Fibroblast of lung (primary cell): ENCODE data around the gene WDR20. TPM values are rescaled to one million over a fixed set of nuclear protein-coding genes. Genes with fewer than 3 reads are reported as not detected.

Experiments
- DNase-seq, 2 donors: peaks; one replicate each; pipeline versions ENCODE4 v3.0.0 to v3.0.0-alpha.2; 2010; ENCODE audit warnings: low read depth in 2 of 2
- H2AFZ ChIP-seq: 2 replicates; pipeline ENCODE4 v1.5.1; 2012; ENCODE audit warnings: low read length, control low read depth, inconsistent platforms
- H3K27ac ChIP-seq: 2 replicates; pipeline ENCODE4 v1.5.1; 2011; ENCODE audit warnings: low read length, control low read depth; ENCODE audit not compliant: insufficient read depth
- H3K27me3 ChIP-seq: 2 replicates; pipeline ENCODE4 v1.5.1; 2011; ENCODE audit warnings: mild to moderate bottlenecking, low read length; ENCODE audit not compliant: control insufficient read depth, insufficient read depth
- H3K36me3 ChIP-seq: 2 replicates; pipeline ENCODE4 v1.5.1; 2011; ENCODE audit warnings: low read length; ENCODE audit not compliant: control insufficient read depth, insufficient read depth
- H3K4me1 ChIP-seq: 2 replicates; pipeline ENCODE4 v1.5.1; 2011; ENCODE audit warnings: low read length; ENCODE audit not compliant: control insufficient read depth, insufficient read depth; ENCODE audit errors: extremely low read depth
- H3K4me2 ChIP-seq: 2 replicates; pipeline ENCODE4 v1.5.1; 2011; ENCODE audit warnings: low read length, control low read depth; ENCODE audit not compliant: insufficient read depth; ENCODE audit errors: extremely low read depth
- H3K4me3 ChIP-seq, 4 experiments: fragments of 200-600 bp in 1 of 4; sonication (generic) in 1 of 4; replicated peaks in 1 of 4; 2 replicates each; pipeline ENCODE4 v1.5.1; 2011 to 2016; ENCODE audit warnings: low read length in 4 of 4, low read depth in 3 of 4, mild to moderate bottlenecking in 3 of 4, control low read depth in 2 of 4, inconsistent platforms in 1 of 4, mixed read lengths in 1 of 4; ENCODE audit not compliant: insufficient read depth in 1 of 4; ENCODE audit errors: control extremely low read depth in 1 of 4
- H3K79me2 ChIP-seq: 2 replicates; pipeline ENCODE4 v1.5.1; 2012; ENCODE audit warnings: mild to moderate bottlenecking, low read length, inconsistent platforms; ENCODE audit not compliant: control insufficient read depth, insufficient read depth
- H3K9ac ChIP-seq: 2 replicates; pipeline ENCODE4 v1.5.1; 2011; ENCODE audit warnings: mild to moderate bottlenecking, low read length, control low read depth; ENCODE audit not compliant: insufficient read depth
- H3K9me3 ChIP-seq: 2 replicates; pipeline ENCODE4 v1.5.1; 2012; ENCODE audit warnings: low read depth, low read length; ENCODE audit not compliant: control insufficient read depth, insufficient read depth
- H4K20me1 ChIP-seq: 2 replicates; pipeline ENCODE4 v1.5.1; 2011; ENCODE audit warnings: low read length; ENCODE audit not compliant: control insufficient read depth, insufficient read depth; ENCODE audit errors: extremely low read depth
- EZH2 ChIP-seq: IDR thresholded peaks from 2 replicates; pipeline ENCODE4 v1.5.1; 2012; ENCODE audit warnings: low read length, control low read depth, mild to moderate bottlenecking; ENCODE audit errors: missing control alignments
- polyA plus RNA-seq, 2 donors: library from polyadenylated mRNA; depleted of rRNA in 1 of 2; stranded (reverse) in 1 of 2; unstranded in 1 of 2; fragments of >200 nt; gene quantifications; 2 replicates each; pipeline ENCODE4 v1.2.1, GENCODE V29; 2011 to 2012; ENCODE audit warnings: missing spikeins in 1 of 2
- total RNA-seq: library from RNA; depleted of rRNA; stranded (reverse); fragments of >200 nt; gene quantifications from 2 replicates; pipeline ENCODE4 v1.2.1, GENCODE V29; 2014
- TF ChIP-seq, protein P1 (sequence below), 2 donors: IDR thresholded peaks in 1 of 2; conservative IDR thresholded peaks in 1 of 2; 1 replicate in 1 of 2; 2 replicates in 1 of 2; pipeline ENCODE4 v1.5.1; 2011 to 2012; ENCODE audit warnings: low read length in 2 of 2, control low read depth in 1 of 2, inconsistent platforms in 1 of 2, low read depth in 1 of 2, mild to moderate bottlenecking in 1 of 2

WDR20 gene
- total and polyA plus RNA-seq, 2 donors (not counting 1 experiment from before 2014, with no cell fraction given), result 17.2 to 17.8 TPM

DNA sequence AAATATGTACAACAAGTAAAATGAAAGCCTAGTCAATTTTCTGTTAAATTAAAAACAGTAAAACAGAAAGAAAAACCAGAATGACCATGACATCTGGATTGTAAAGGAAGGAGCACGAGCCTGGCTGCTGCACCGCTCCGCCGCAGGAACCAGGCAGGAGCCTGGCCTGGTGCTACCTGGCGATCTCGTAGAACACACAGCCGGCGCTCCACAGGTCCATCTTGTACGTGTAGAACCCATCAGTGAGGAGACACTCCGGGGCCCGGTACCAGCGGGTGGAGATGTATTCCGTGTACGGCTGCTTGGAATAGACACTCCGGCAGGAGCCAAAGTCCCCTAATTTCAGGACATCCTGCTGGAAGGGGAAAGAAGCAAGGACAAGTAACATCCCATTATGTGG lies 110.9 kb downstream of the WDR20 start:
- H3K27me3 ChIP-seq, result no peaks in the 10 kb centered on the region
- H4K20me1 ChIP-seq, result no peaks in the 10 kb centered on the region

DNA sequence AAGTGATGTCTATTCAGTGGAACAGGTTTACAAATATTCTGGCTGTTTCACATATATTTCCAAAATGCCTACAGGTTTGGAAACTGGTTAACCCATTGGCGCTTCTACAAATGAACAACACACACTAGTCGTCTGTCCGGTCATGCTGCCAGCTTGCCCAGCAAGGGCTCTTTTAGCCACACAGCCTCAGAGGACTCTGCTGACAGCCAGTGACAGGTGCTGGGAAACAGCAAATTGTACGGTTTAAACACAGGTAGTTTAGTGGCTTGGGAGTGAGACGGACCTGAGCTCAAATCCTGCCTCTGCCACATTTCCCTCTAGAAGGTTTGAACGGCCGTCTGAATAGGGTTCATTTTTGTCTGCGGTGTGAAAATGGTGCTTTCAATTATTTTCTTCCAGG lies 111.5 kb downstream of the WDR20 start:
- H3K4me1 ChIP-seq, result no peaks in the 10 kb centered on the region
- no peaks in the 10 kb centered on the region for H3K9me3 ChIP-seq
- H2AFZ ChIP-seq, result no peak overlapping the region
- TF ChIP-seq, protein P1, sequence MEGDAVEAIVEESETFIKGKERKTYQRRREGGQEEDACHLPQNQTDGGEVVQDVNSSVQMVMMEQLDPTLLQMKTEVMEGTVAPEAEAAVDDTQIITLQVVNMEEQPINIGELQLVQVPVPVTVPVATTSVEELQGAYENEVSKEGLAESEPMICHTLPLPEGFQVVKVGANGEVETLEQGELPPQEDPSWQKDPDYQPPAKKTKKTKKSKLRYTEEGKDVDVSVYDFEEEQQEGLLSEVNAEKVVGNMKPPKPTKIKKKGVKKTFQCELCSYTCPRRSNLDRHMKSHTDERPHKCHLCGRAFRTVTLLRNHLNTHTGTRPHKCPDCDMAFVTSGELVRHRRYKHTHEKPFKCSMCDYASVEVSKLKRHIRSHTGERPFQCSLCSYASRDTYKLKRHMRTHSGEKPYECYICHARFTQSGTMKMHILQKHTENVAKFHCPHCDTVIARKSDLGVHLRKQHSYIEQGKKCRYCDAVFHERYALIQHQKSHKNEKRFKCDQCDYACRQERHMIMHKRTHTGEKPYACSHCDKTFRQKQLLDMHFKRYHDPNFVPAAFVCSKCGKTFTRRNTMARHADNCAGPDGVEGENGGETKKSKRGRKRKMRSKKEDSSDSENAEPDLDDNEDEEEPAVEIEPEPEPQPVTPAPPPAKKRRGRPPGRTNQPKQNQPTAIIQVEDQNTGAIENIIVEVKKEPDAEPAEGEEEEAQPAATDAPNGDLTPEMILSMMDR (conservative IDR thresholded peaks at IDR 0.05 in 1 of 2, IDR thresholded peaks at IDR 0.05 in 1 of 2; ENCODE audit: low read depth in 1 of 2, low read length in 2 of 2), result no peak
- no peak for TF ChIP-seq EZH2
- no peaks in the 10 kb centered on the region for H3K27me3 ChIP-seq
- H3K27ac ChIP-seq, result no peak overlapping the region
- no peaks in the 10 kb centered on the region for H3K79me2 ChIP-seq
- no peak for DNase-seq
- H3K9ac ChIP-seq, result no peak overlapping the region
- no peak overlapping the region for H3K4me2 ChIP-seq
- H4K20me1 ChIP-seq, result no peaks in the 10 kb centered on the region
- H3K36me3 ChIP-seq, result no peaks in the 10 kb centered on the region
- H3K4me3 ChIP-seq, result no peak overlapping the region

More for the DNA sequence above, 110.9 kb downstream of the WDR20 start:
- Histone ChIP-seq H3K27ac (no peak overlapping the region), H3K4me3 (no peak overlapping the region), H3K9me3 (no peaks in the 10 kb centered on the region), H3K79me2 (no peaks in the 10 kb centered on the region), H3K9ac (no peak overlapping the region), H3K4me2 (no peak overlapping the region), H3K36me3 (no peaks in the 10 kb centered on the region), H3K4me1 (no peaks in the 10 kb centered on the region), H2AFZ (no peak overlapping the region)
- DNase-seq, result no peak
- TF ChIP-seq, protein P1 (conservative IDR thresholded peaks at IDR 0.05 in 1 of 2, IDR thresholded peaks at IDR 0.05 in 1 of 2; ENCODE audit: low read depth in 1 of 2, low read length in 2 of 2), result no peak
- no peak for TF ChIP-seq EZH2

DNA sequence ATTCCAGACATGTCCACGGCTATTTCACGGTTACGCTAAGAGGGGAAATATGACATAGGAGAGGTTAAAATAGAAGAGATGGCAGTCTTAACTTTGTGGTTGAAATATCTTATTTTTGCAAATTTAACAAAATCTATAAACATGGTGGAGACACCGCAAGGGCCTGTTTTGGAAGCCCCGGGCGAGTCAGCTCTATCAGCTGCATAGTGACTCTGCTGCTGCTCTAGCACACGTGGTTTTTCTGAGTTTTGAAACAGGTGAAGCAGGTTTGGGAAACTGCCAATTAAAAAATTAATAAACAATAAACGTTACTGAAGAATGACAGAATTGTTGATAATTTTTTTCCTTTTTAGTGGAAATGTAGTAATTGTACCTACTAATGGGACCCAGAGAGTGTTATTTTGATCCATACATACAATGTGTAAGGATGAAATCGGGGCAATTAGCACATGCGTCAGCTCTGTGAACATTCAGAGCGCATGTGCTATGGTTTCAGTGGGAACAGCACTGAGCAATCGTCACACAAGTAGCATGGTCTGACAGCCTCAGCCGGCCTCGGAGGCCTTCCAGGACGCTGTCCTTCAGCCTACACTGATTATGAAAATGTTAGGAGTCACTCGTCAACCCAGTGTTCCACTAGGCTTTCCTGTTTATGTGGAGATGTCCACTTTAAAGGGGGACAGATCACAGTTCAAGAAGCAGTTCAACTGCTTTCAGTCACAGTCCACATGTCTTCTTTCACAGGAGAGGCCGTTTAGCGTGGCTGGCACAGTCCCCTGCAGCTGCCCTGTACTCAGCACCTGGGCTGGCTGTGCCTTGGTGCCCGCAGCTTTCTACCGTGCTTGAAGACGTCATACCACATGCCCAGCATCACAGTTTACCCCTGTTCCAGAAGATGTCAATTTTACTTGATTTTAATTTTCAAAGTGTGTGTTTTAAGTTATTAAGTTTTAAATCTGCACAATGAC lies 113.4 kb downstream of the WDR20 start:
- DNase-seq, result peak in 1 of 2 donors; percentile 32
- no peak overlapping the region for H3K9ac ChIP-seq
- no peak overlapping the region for H3K4me3 ChIP-seq
- H3K4me2 ChIP-seq, result no peak overlapping the region
- no peaks in the 10 kb centered on the region for H3K36me3 ChIP-seq
- no peaks in the 10 kb centered on the region for H3K79me2 ChIP-seq
- no peak overlapping the region for H2AFZ ChIP-seq
- H4K20me1 ChIP-seq, result no peaks in the 10 kb centered on the region
- H3K27me3 ChIP-seq, result no peaks in the 10 kb centered on the region
- no peaks in the 10 kb centered on the region for H3K4me1 ChIP-seq
- TF ChIP-seq EZH2, result no peak
- no peaks in the 10 kb centered on the region for H3K9me3 ChIP-seq
- no peak overlapping the region for H3K27ac ChIP-seq
